CD4-positive, alpha-beta T cell (primary cell): Measurements from ENCODE around the gene MAPK8IP2. TPM values are rescaled to one million over a fixed set of nuclear protein-coding genes. Genes with fewer than 3 reads are reported as not detected.

Experiments used
- ATAC-seq: fragments of 200-7000 bp; cut with Tn5 transposase; one replicate; pipeline ENCODE4 v1.10.0; 2022; ENCODE audit warnings: mild to moderate bottlenecking; ENCODE audit not compliant: poor library complexity
- CTCF ChIA-PET: fragments of 350-600 bp; sonication (Branson Sonifier 250); formaldehyde crosslinking; loops from one replicate; lab custom pipeline; 2021; ENCODE audit warnings: antibody characterized with exemption, inconsistent platforms; lab: Charles Lee
- POLR2A ChIA-PET: fragments of 350-600 bp; sonication (Branson Sonifier 250); formaldehyde crosslinking; loops from one replicate; lab custom pipeline; 2021; ENCODE audit warnings: antibody characterized with exemption, inconsistent platforms; lab: Charles Lee
- DNase-seq, 14 experiments: peaks; one replicate each; pipeline ENCODE4 v3.0.0-alpha.2; 2013 to 2020; ENCODE audit warnings: mixed read lengths in 2 of 14
- H3K27ac ChIP-seq, 2 donors: one replicate each; pipeline versions ENCODE4 v1.5.1 to v1.7.0; 2013; ENCODE audit warnings: low read length in 2 of 2, low read depth in 1 of 2, mild to moderate bottlenecking in 1 of 2
- H3K27me3 ChIP-seq, 2 experiments: 1 replicate in 1 of 2; 2 replicates in 1 of 2; pipeline versions ENCODE4 v1.6.1 to v1.7.0; 2013; ENCODE audit warnings: low read length in 2 of 2, control low read depth in 1 of 2, mild to moderate bottlenecking in 1 of 2, moderate library complexity in 1 of 2; ENCODE audit not compliant: insufficient read depth in 2 of 2, control insufficient read depth in 1 of 2
- H3K36me3 ChIP-seq: one replicate; pipeline ENCODE4 v1.6.1; 2013; ENCODE audit warnings: low read length, control low read depth; ENCODE audit not compliant: insufficient read depth
- H3K4me1 ChIP-seq: one replicate; pipeline ENCODE4 v1.6.1; 2013; ENCODE audit warnings: low read length, control low read depth; ENCODE audit not compliant: insufficient read depth
- H3K4me3 ChIP-seq: one replicate; pipeline ENCODE4 v1.5.1; 2013; ENCODE audit warnings: mild to moderate bottlenecking, low read length, moderate library complexity
- H3K9me3 ChIP-seq, 2 experiments: 1 replicate in 1 of 2; 2 replicates in 1 of 2; pipeline versions ENCODE4 v1.6.1 to v1.7.0; 2013; ENCODE audit warnings: low read length in 2 of 2, mild to moderate bottlenecking in 2 of 2, control low read depth in 1 of 2, moderate library complexity in 1 of 2; ENCODE audit not compliant: control insufficient read depth in 1 of 2, insufficient read depth in 1 of 2
- H3K27ac Mint-ChIP-seq: one replicate; pipeline ENCODE4 v1.8.0; 2020; ENCODE audit warnings: mixed read lengths
- H3K27me3 Mint-ChIP-seq: one replicate; pipeline ENCODE4 v1.8.0; 2021; ENCODE audit warnings: mixed read lengths
- H3K36me3 Mint-ChIP-seq: one replicate; pipeline ENCODE4 v1.8.0; 2021; ENCODE audit warnings: low read depth, mixed read lengths
- H3K4me1 Mint-ChIP-seq: one replicate; pipeline ENCODE4 v1.8.0; 2021; ENCODE audit warnings: low read depth, mixed read lengths
- H3K4me3 Mint-ChIP-seq: one replicate; pipeline ENCODE4 v1.8.0; 2020; ENCODE audit warnings: mild to moderate bottlenecking, mixed read lengths
- H3K9me3 Mint-ChIP-seq: one replicate; pipeline ENCODE4 v1.8.0; 2020; ENCODE audit warnings: mixed read lengths
- CTCF ChIP-seq: fragments of 200-600 bp; IDR thresholded peaks from one replicate; pipeline ENCODE4 v1.8.0; 2022; ENCODE audit warnings: antibody characterized with exemption, mild to moderate bottlenecking
- intact Hi-C, 2 experiments: fragments of 100-400 bp; cut with DNase I in 1 of 2; cut with micrococcal nuclease in 1 of 2; formaldehyde crosslinking; loops; one replicate each; pipeline versions ENCODE4 v1.15.1 to v1.9.0; 2023 to 2025; cut with DNase I, micrococcal nuclease
- polyA plus RNA-seq, 2 donors: library from polyadenylated mRNA; unstranded; fragments of 120-200 nt; gene quantifications; one replicate each; pipeline ENCODE4 v1.2.1, GENCODE V29; 2013
- total RNA-seq, 174 experiments: library from RNA in 2 of 174; stranded (reverse) in 2 of 174; gene quantifications; one replicate each; pipeline ENCODE4 v1.2.3 and lab custom pipeline; 2021 to 2026

Gene MAPK8IP2
- total RNA-seq (under 1 TPM; 0.31 to 0.52 TPM), total RNA-seq (lab: John Stamatoyannopoulos, UW) (0 to 1.2 (median 0.39) reads per million in 172 experiments)
- 0.11 TPM for polyA plus RNA-seq (2013, experiment 1 of 2)
- polyA plus RNA-seq (2013, experiment 2 of 2), result 0.18 TPM

- H3K36me3 ChIP-seq, result no peaks in the 10 kb centered on the region
- TF ChIP-seq CTCF, result no peak
- peaks cover 0 to 22% of the 10 kb centered on the region in 2 experiments for H3K9me3 ChIP-seq
- ATAC-seq (peak; percentile 29), DNase-seq (peak in 2 of 14 experiments; percentile 37 to 50)
- H3K36me3 Mint-ChIP-seq, result peaks cover 11% of the 10 kb centered on the region
- H3K4me3 Mint-ChIP-seq, result peak within 1 kb of the TSS; percentile 79
- peaks cover 39% of the 10 kb centered on the region for H3K27me3 Mint-ChIP-seq
- ChIA-PET POLR2A (interaction anchor here (0.9 to 1.3 kb wide), 2 partner anchors 37 to 75 kb away, joined by 3 to 7 read pairs; partner anchors contain the start of gene SCO2), CTCF (interaction anchor here (0.9 to 1.0 kb wide), 2 partner anchors 75 to 329 kb away, joined by 3 to 4 read pairs; partner anchors contain the start of gene SCO2)
- intact Hi-C loops, result loop anchor here in 1 of 2 experiments (1.0 kb wide), 1 partner anchor 20 kb away; no protein-coding TSS in a partner anchor
- H3K4me1 Mint-ChIP-seq, result peaks cover 15% of the 10 kb centered on the region
- H3K27ac ChIP-seq, result no peak within 1 kb of the TSS
- peaks cover 7% of the 10 kb centered on the region for H3K4me1 ChIP-seq
- H3K27ac Mint-ChIP-seq, result no peak within 1 kb of the TSS
- H3K9me3 Mint-ChIP-seq, result no peaks in the 10 kb centered on the region
- H3K27me3 ChIP-seq, result peaks cover 43 to 59% of the 10 kb centered on the region in 2 experiments
- H3K4me3 ChIP-seq, result no peak within 1 kb of the TSS
Measured at GRCh38 chr22:50600538-50600937, at the start of gene MAPK8IP2. MAPK8IP2 (plus strand) TSS chr22:50600793; CDS start chr22:50600819, 26 bp downstream.

- no peak for TF ChIP-seq CTCF
- ChIA-PET POLR2A (interaction anchor here (0.7 to 5.0 kb wide), 6 partner anchors 12 to 70 kb away, joined by 3 to 87 read pairs (median 4); partner anchors contain the start of gene SCO2), CTCF (interaction anchor here (2.1 to 3.6 kb wide), 2 partner anchors 12 to 26 kb away, joined by 8 to 11 read pairs; partner anchors contain the start of genes SCO2 and SYCE3)
- Mint-ChIP-seq H3K36me3 (no peaks in the 10 kb centered on the region), H3K4me1 (peaks cover 18% of the 10 kb centered on the region), H3K27me3 (no peaks in the 10 kb centered on the region), H3K4me3 (peak overlapping the region; percentile 65), H3K27ac (peak overlapping the region; percentile 77), H3K9me3 (no peaks in the 10 kb centered on the region)
- Histone ChIP-seq H3K36me3 (no peaks in the 10 kb centered on the region), H3K4me3 (no peak overlapping the region), H3K27me3 (no peaks in the 10 kb centered on the region), H3K9me3 (no peaks in the 10 kb centered on the region), H3K27ac (no peak overlapping the region), H3K4me1 (peaks cover 34% of the 10 kb centered on the region)
- intact Hi-C loops, result no loop called here
- DNase-seq (no peak), ATAC-seq (no peak)
Measured at GRCh38 chr22:50551160-50551752, 49.3 kb upstream of the MAPK8IP2 start.

- no peaks in the 10 kb centered on the region for H3K36me3 ChIP-seq
- no peak for ATAC-seq
- intact Hi-C loops, result no loop called here
- Mint-ChIP-seq H3K36me3 (no peaks in the 10 kb centered on the region), H3K27ac (no peak overlapping the region), H3K27me3 (no peaks in the 10 kb centered on the region), H3K9me3 (no peaks in the 10 kb centered on the region), H3K4me1 (peaks cover 18% of the 10 kb centered on the region), H3K4me3 (no peak overlapping the region)
- peaks cover 23% of the 10 kb centered on the region for H3K4me1 ChIP-seq
- no peaks in the 10 kb centered on the region for H3K9me3 ChIP-seq
- CTCF ChIA-PET, result interaction anchor here (0.6 kb wide), 1 partner anchor 109 kb away, joined by 3 read pairs; no protein-coding TSS in a partner anchor
- TF ChIP-seq CTCF, result no peak
- no peak for DNase-seq
- POLR2A ChIA-PET, result interaction anchor here (1.4 kb wide), 1 partner anchor 28 kb away, joined by 4 read pairs; the partner anchor contains the start of gene SCO2
- no peaks in the 10 kb centered on the region for H3K27me3 ChIP-seq
- H3K27ac ChIP-seq, result no peak overlapping the region
- no peak overlapping the region for H3K4me3 ChIP-seq
Measured at GRCh38 chr22:50553310-50553709, 47.3 kb upstream of the MAPK8IP2 start.
